Endothelial cell of umbilical vein (primary cell): ENCODE results near the gene SCO2. TPM values are rescaled to one million over a fixed set of nuclear protein-coding genes. Genes with fewer than 3 reads are reported as not detected.

ENCODE experiments used
- BruUV-seq: library from RNA; stranded (reverse); fragments of 400-500 nt; replicated peaks from 2 replicates; lab custom pipeline; 2021; lab: Mats Ljungman, UMichigan
- CTCF ChIA-PET: fragments of 300-600, 350-600 bp; sonication (Branson Sonifier 250); formaldehyde crosslinking; loops from one replicate; lab custom pipeline; 2021; ENCODE audit warnings: antibody characterized with exemption, inconsistent platforms; lab: Charles Lee
- POLR2A ChIA-PET: fragments of 300-600, 350-600 bp; sonication (Branson Sonifier 250); formaldehyde crosslinking; loops from one replicate; lab custom pipeline; 2021; ENCODE audit warnings: antibody characterized with exemption, inconsistent platforms; lab: Charles Lee
- DNase-seq: peaks from one replicate; pipeline ENCODE4 v3.0.0-alpha.2; 2011; ENCODE audit warnings: low read depth, low spot score
- FAIRE-seq: peaks from 2 replicates; lab custom pipeline; 2011; peaks lifted over from hg19 to GRCh38; lab: Jason Lieb, UNC
- H2AFZ ChIP-seq: 2 replicates; pipeline ENCODE4 v1.6.0; 2012; ENCODE audit warnings: low read depth, low read length, control low read depth, inconsistent platforms
- H3K27ac ChIP-seq: 2 replicates; pipeline ENCODE4 v1.5.1; 2011; ENCODE audit warnings: low read depth, mild to moderate bottlenecking, control low read depth, low read length, moderate library complexity; ENCODE audit not compliant: insufficient read depth
- H3K27me3 ChIP-seq, 2 experiments: 2 replicates each; pipeline versions ENCODE4 v1.6.0 to v1.6.1; 2011; ENCODE audit warnings: low read length in 2 of 2, mixed read lengths in 1 of 2; ENCODE audit not compliant: control insufficient read depth in 2 of 2, insufficient read depth in 2 of 2
- H3K36me3 ChIP-seq, 2 experiments: 2 replicates in 1 of 2; 3 replicates in 1 of 2; pipeline ENCODE4 v1.5.1; 2011; ENCODE audit warnings: low read length in 2 of 2, mild to moderate bottlenecking in 1 of 2, moderate library complexity in 1 of 2; ENCODE audit not compliant: control insufficient read depth in 2 of 2, insufficient read depth in 2 of 2; ENCODE audit errors: extremely low read depth in 1 of 2
- H3K4me1 ChIP-seq: 3 replicates; pipeline ENCODE4 v1.5.1; 2011; ENCODE audit warnings: mild to moderate bottlenecking, low read length; ENCODE audit not compliant: control insufficient read depth, insufficient read depth; ENCODE audit errors: extremely low read depth
- H3K4me2 ChIP-seq: 2 replicates; pipeline ENCODE4 v1.6.1; 2011; ENCODE audit warnings: low read length, control low read depth, mixed read lengths; ENCODE audit not compliant: insufficient read depth
- H3K4me3 ChIP-seq, 3 experiments: fragments of 200-600 bp in 1 of 3; sonication (generic), shearing (Covaris generic) in 1 of 3; replicated peaks in 1 of 3; 2 replicates each; pipeline ENCODE4 v1.5.1; 2011 to 2016; ENCODE audit warnings: control low read depth in 3 of 3, low read length in 3 of 3, mild to moderate bottlenecking in 2 of 3, inconsistent platforms in 1 of 3, low read depth in 1 of 3, moderate library complexity in 1 of 3; ENCODE audit not compliant: insufficient read depth in 1 of 3
- H3K79me2 ChIP-seq: 2 replicates; pipeline ENCODE4 v1.6.0; 2012; ENCODE audit warnings: low read length, inconsistent platforms; ENCODE audit not compliant: control insufficient read depth, insufficient read depth
- H3K9ac ChIP-seq: replicated peaks from 2 replicates; pipeline ENCODE3; 2011; ENCODE audit warnings: low read length, control low read depth; ENCODE audit not compliant: insufficient read depth; ENCODE audit errors: extremely low read depth
- H3K9me1 ChIP-seq: replicated peaks from 3 replicates; pipeline ENCODE4 v1.6.0; 2011; ENCODE audit warnings: mild to moderate bottlenecking, low read length; ENCODE audit not compliant: control insufficient read depth, insufficient read depth; ENCODE audit errors: extremely low read depth
- H3K9me3 ChIP-seq: replicated peaks from 2 replicates; pipeline ENCODE4 v1.5.1; 2012; ENCODE audit warnings: low read length, inconsistent platforms; ENCODE audit not compliant: control insufficient read depth, insufficient read depth
- H4K20me1 ChIP-seq: replicated peaks from 2 replicates; pipeline ENCODE3; 2011; ENCODE audit warnings: mild to moderate bottlenecking, low read length; ENCODE audit not compliant: control insufficient read depth, insufficient read depth; ENCODE audit errors: extremely low read depth
- EZH2 ChIP-seq: IDR thresholded peaks from 2 replicates; pipeline ENCODE4 v1.6.1; 2012; ENCODE audit warnings: borderline replicate concordance, low read depth, mild to moderate bottlenecking, moderate library complexity, low read length, inconsistent platforms; ENCODE audit not compliant: severe bottlenecking
- FOS ChIP-seq: IDR thresholded peaks from 2 replicates; pipeline ENCODE4 v1.6.1; 2011; ENCODE audit warnings: mild to moderate bottlenecking, low read length, moderate library complexity, borderline replicate concordance; ENCODE audit not compliant: insufficient read depth
- GATA2 ChIP-seq: IDR thresholded peaks from 2 replicates; pipeline ENCODE4 v1.7.0; 2011; ENCODE audit warnings: low read depth, mild to moderate bottlenecking, moderate library complexity, mixed read lengths, low read length; ENCODE audit not compliant: insufficient read length, insufficient read depth
- JUN ChIP-seq: IDR thresholded peaks from 2 replicates; pipeline ENCODE4 v1.6.1; 2011; ENCODE audit warnings: borderline replicate concordance, low read depth; ENCODE audit not compliant: insufficient read length, insufficient read depth
- MAX ChIP-seq: IDR thresholded peaks from 2 replicates; pipeline ENCODE4 v1.6.1; 2011; ENCODE audit not compliant: insufficient read depth, insufficient read length
- MYC ChIP-seq: IDR thresholded peaks from one replicate; pipeline ENCODE4 v1.6.1; 2011; ENCODE audit warnings: mild to moderate bottlenecking, low read depth, low read length
- POLR2A ChIP-seq: IDR thresholded peaks from 2 replicates; pipeline ENCODE4 v1.6.1; 2012; ENCODE audit warnings: low read depth, mild to moderate bottlenecking, control low read depth, low read length
- dilution Hi-C: fragments of 300-500 bp; cut with MboI; formaldehyde crosslinking; loops from one replicate; pipeline ENCODE4 v1.15.0; 2019; ENCODE audit warnings: low sequenced_read_pairs; ENCODE audit not compliant: extremely low pct_ligation_motif_present
- intact Hi-C: fragments of 100-400 bp; cut with micrococcal nuclease; formaldehyde crosslinking; loops from one replicate; pipeline ENCODE4 v1.10.0; 2022
- polyA plus RNA-seq, 4 experiments: library from polyadenylated mRNA; depleted of rRNA in 3 of 4; stranded (reverse) in 3 of 4; unstranded in 1 of 4; fragments of >200 nt; gene quantifications; 2 replicates each; pipeline versions ENCODE4 v1.2.1 to v1.2.3, GENCODE V29; 2011 to 2012; ENCODE audit warnings: missing spikeins in 1 of 4
- total RNA-seq: library from RNA; stranded (reverse); gene quantifications from 2 replicates; pipeline ENCODE4 v1.2.3, GENCODE V29; 2021

SCO2 gene
- total and polyA plus RNA-seq, 2 donors (not counting 3 experiments of a cell fraction or from before 2014, with no cell fraction given) = 3.5 to 3.7 TPM

DNA sequence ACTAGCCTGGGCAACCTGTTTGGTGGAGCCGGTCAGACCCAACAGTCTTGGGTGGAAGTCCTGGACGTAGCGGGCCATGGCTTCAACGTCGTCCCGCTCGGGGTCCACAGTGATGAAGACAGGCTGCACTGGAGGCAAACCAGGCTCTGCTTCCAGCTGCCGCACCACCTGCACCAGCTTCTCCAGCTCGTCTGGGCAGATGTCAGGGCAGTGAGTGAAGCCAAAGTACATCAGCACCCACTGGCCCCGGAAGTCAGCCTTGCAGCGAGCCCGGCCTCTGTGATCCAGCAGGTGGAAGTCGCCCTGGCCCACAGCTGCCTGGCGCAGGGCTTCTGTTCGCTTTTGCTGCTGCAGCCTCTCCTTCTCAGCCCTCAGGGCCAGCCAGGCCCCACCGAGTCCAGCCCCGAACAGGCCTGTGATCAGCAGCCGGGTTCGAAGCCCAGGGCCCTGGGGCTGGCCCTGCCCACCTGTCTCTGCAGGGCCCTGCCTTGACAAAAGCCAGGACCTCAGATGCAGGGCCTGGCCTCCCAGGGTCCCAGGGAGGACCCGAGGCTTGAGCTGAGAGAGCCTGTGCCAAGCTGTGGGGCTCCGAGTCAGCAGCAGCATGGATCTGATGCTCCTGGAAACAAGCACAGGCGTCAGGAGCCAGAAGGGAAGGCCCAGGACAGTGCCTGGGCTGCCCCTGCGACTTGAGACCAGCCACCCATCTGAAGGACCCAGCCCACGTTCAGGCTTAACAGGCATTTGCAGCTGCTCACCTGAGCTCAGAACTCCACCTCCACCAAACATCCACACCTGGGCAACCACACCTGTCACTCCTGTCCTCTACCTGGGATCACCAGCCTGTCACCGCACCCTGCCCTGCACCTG, 1.4 kb downstream of the SCO2 start:
- Histone ChIP-seq H3K27me3 (no peaks in the 10 kb centered on the region), H3K79me2 (peaks cover 10% of the 10 kb centered on the region), H3K4me3 (peak overlapping the region; percentile 29 to 66 (median 48)), H4K20me1 (no peaks in the 10 kb centered on the region), H3K4me1 (peaks cover 12% of the 10 kb centered on the region), H2AFZ (no peak overlapping the region), H3K9ac (peak overlapping the region; percentile 68), H3K4me2 (peak overlapping the region; percentile 40), H3K36me3 (peaks cover 0 to 22% of the 10 kb centered on the region in 2 experiments), H3K9me1 (no peaks in the 10 kb centered on the region), H3K9me3 (no peaks in the 10 kb centered on the region), H3K27ac (no peak overlapping the region)
- FAIRE-seq (no peak), DNase-seq (no peak)
- intact Hi-C loops = loop anchor here (2.0 kb wide), 1 partner anchor 59 kb away; the partner anchor contains the start of gene CHKB
- dilution Hi-C loops = no loop called here
- ChIA-PET POLR2A (interaction anchor here (0.6 kb wide), 1 partner anchor 24 kb away, joined by 4 read pairs; no protein-coding TSS in a partner anchor), CTCF (interaction anchor here (0.8 to 2.7 kb wide), 7 partner anchors 9 to 287 kb away, joined by 3 to 28 read pairs (median 16); partner anchors contain the start of gene SYCE3)
- BruUV-seq = no TSS peak
- no peak for TF ChIP-seq EZH2
- TF ChIP-seq FOS = no peak
- no peak for TF ChIP-seq JUN
- no peak for TF ChIP-seq MYC
- no peak for TF ChIP-seq MAX
- no peak for TF ChIP-seq POLR2A

DNA sequence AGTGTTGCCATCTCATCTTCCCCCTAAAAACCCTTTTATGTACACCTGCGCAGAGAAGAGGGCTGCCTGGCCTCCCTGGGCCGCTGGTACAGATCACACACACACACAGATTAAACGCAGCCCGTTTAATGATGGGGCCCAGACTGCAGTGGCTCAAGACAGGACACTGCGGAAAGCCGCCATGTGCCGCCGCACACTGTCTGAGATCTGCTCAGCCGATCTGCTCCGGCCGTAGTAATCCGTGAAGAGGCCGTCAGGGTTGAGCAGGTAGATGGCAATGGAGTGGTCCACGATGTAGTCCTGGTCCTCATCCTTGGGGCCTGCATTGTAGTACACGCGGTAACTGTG, 2.0 kb downstream of the SCO2 start:
- ChIA-PET CTCF (no interaction called here), POLR2A (no interaction called here)
- intact Hi-C loops (no loop called here), dilution Hi-C loops (no loop called here)
- Histone ChIP-seq H3K9me3 (no peaks in the 10 kb centered on the region), H3K27me3 (no peaks in the 10 kb centered on the region), H3K79me2 (peaks cover 10% of the 10 kb centered on the region), H3K36me3 (peaks cover 0 to 22% of the 10 kb centered on the region in 2 experiments), H3K4me2 (no peak overlapping the region), H3K9ac (no peak overlapping the region), H4K20me1 (no peaks in the 10 kb centered on the region), H3K9me1 (no peaks in the 10 kb centered on the region), H3K4me1 (peaks cover 12% of the 10 kb centered on the region), H3K27ac (no peak overlapping the region), H2AFZ (no peak overlapping the region), H3K4me3 (no peak overlapping the region)
- no TSS peak for BruUV-seq
- no peak for FAIRE-seq
- DNase-seq = no peak
- TF ChIP-seq FOS = no peak
- TF ChIP-seq POLR2A = no peak
- TF ChIP-seq JUN = no peak
- no peak for TF ChIP-seq GATA2
- no peak for TF ChIP-seq MYC
- no peak for TF ChIP-seq EZH2
